GM23248 (cell line): ENCODE results near the gene DECR2. TPM values are rescaled to one million over a fixed set of nuclear protein-coding genes. Genes with fewer than 3 reads are reported as not detected.

Source experiments
- DNase-seq: peaks from one replicate; pipeline ENCODE4 v3.0.0-alpha.2; 2015
- H2AFZ ChIP-seq: fragments of 200-600 bp; sonication (generic); 2 replicates; pipeline ENCODE4 v1.6.1; 2016; ENCODE audit warnings: antibody characterized with exemption
- H3F3A ChIP-seq: fragments of 200-600 bp; sonication (generic); 2 replicates; pipeline ENCODE4 v1.6.1; 2016; ENCODE audit warnings: mild to moderate bottlenecking, antibody characterized with exemption, mixed run types; ENCODE audit not compliant: insufficient read depth
- H3K27ac ChIP-seq: fragments of 200-600 bp; sonication (generic); 2 replicates; pipeline ENCODE4 v1.5.1; 2016; ENCODE audit warnings: mild to moderate bottlenecking
- H3K27me3 ChIP-seq: fragments of 200-600 bp; sonication (generic); replicated peaks from 2 replicates; pipeline ENCODE4 v1.6.1; 2016; ENCODE audit warnings: mild to moderate bottlenecking; ENCODE audit not compliant: insufficient read depth
- H3K36me3 ChIP-seq: fragments of 200-600 bp; sonication (generic); 2 replicates; pipeline ENCODE4 v1.6.1; 2016; ENCODE audit warnings: low read depth, mild to moderate bottlenecking
- H3K4me1 ChIP-seq: fragments of 200-600 bp; sonication (generic); 2 replicates; pipeline ENCODE4 v1.6.1; 2016; ENCODE audit warnings: mild to moderate bottlenecking; ENCODE audit not compliant: insufficient read depth
- H3K4me2 ChIP-seq: fragments of 200-600 bp; sonication (generic); one replicate; pipeline ENCODE4 v1.6.1; 2016; ENCODE audit warnings: mild to moderate bottlenecking; ENCODE audit not compliant: unreplicated experiment
- H3K4me3 ChIP-seq: fragments of 200-600 bp; sonication (generic); 2 replicates; pipeline ENCODE4 v1.5.1; 2016; ENCODE audit warnings: mild to moderate bottlenecking
- H3K79me2 ChIP-seq: fragments of 200-600 bp; sonication (generic); 2 replicates; pipeline ENCODE4 v1.6.1; 2016; ENCODE audit warnings: mild to moderate bottlenecking; ENCODE audit not compliant: insufficient read depth
- H3K9ac ChIP-seq: fragments of 200-600 bp; sonication (generic); 2 replicates; pipeline ENCODE4 v1.6.1; 2016; ENCODE audit warnings: mild to moderate bottlenecking
- H3K9me2 ChIP-seq: fragments of 200-600 bp; sonication (generic); 2 replicates; pipeline ENCODE4 v1.6.1; 2016; ENCODE audit warnings: mixed run types, mild to moderate bottlenecking, moderate library complexity; ENCODE audit not compliant: insufficient read depth
- H3K9me3 ChIP-seq: fragments of 200-600 bp; sonication (generic); one replicate; pipeline ENCODE4 v1.6.1; 2017; ENCODE audit warnings: low read depth
- H4K20me1 ChIP-seq: fragments of 200-600 bp; sonication (generic); 2 replicates; pipeline ENCODE4 v1.6.0; 2016; ENCODE audit not compliant: insufficient read depth
- EZH2 ChIP-seq: fragments of 200-600 bp; sonication (generic); IDR thresholded peaks from 2 replicates; pipeline ENCODE4 v1.6.1; 2018; ENCODE audit warnings: antibody characterized with exemption, mild to moderate bottlenecking; ENCODE audit not compliant: insufficient read depth, poor library complexity, severe bottlenecking
- EZH2phosphoT487 ChIP-seq: fragments of 200-600 bp; sonication (generic); IDR thresholded peaks from 2 replicates; pipeline ENCODE4 v1.6.1; 2018; ENCODE audit warnings: antibody characterized with exemption, moderate library complexity, mild to moderate bottlenecking, low read depth; ENCODE audit not compliant: insufficient read depth
- WGBS, 2 experiments: methylation state at CpG; one replicate each; pipeline ENCODE4 v1.1.6; 2015 to 2017; ENCODE audit warnings: low lambda C conversion rate in 2 of 2, low coverage in 1 of 2; ENCODE audit errors: missing lambda C conversion rate in 2 of 2; 5-methylcytosine and 5-hydroxymethylcytosine counted together
- in situ Hi-C: fragments of 300-500 bp; cut with MboI; formaldehyde crosslinking; loops from 2 replicates; pipeline ENCODE4 v1.15.0; 2020
- polyA plus RNA-seq: library from polyadenylated mRNA; unstranded; fragments of >200 nt; fragmentation: Nextera tagmentation; extraction: Ambion mirVana; gene quantifications from 2 replicates; pipeline ENCODE4 v1.2.1, GENCODE V29; 2016
- total RNA-seq: library from RNA; depleted of rRNA; stranded (reverse); fragments of >200 nt; shearing (Covaris generic); gene quantifications from 2 replicates; pipeline ENCODE4 v1.2.3, GENCODE V29; 2014

DECR2 gene
- total and polyA plus RNA-seq, 2 experiments from 2014 or later, result 7.8 to 26.1 TPM

GRCh38 chr16:370443-370842 is 31.2 kb upstream of the DECR2 start, which contains the start of gene MRPL28:
MRPL28 (minus strand) TSS chr16:370538; CDS start chr16:370218, 320 bp downstream.
- Histone ChIP-seq H3K9me3 (no peaks in the 10 kb centered on the region), H3K27ac (peak within 1 kb of the TSS; percentile 44), H3K36me3 (no peaks in the 10 kb centered on the region), H3K79me2 (no peaks in the 10 kb centered on the region), H3K4me3 (peak within 1 kb of the TSS; percentile 55), H3K4me1 (peaks cover 8% of the 10 kb centered on the region), H3K4me2 (peak within 1 kb of the TSS; percentile 25), H3F3A (no peaks in the 10 kb centered on the region), H3K9ac (peak within 1 kb of the TSS; percentile 59), H3K9me2 (no peaks in the 10 kb centered on the region), H3K27me3 (no peaks in the 10 kb centered on the region), H2AFZ (peak within 1 kb of the TSS; percentile 83), H4K20me1 (no peaks in the 10 kb centered on the region)
- TF ChIP-seq EZH2, result no peak
- no peak for TF ChIP-seq EZH2phosphoT487
- WGBS, 2 experiments, result 0 to 1% methylated on average over 26 to 30 of the region's 30 CpGs
- DNase-seq, result peak; percentile 97
- in situ Hi-C loops, result no loop called here

- Histone ChIP-seq H3K36me3 (no peaks in the 10 kb centered on the region), H3K79me2 (no peaks in the 10 kb centered on the region), H3F3A (no peaks in the 10 kb centered on the region), H3K4me3 (peak overlapping the region; percentile 55), H3K27me3 (no peaks in the 10 kb centered on the region), H3K9me2 (no peaks in the 10 kb centered on the region), H2AFZ (peak overlapping the region; percentile 83), H3K27ac (peak overlapping the region; percentile 44), H3K4me2 (peak overlapping the region; percentile 25), H4K20me1 (no peaks in the 10 kb centered on the region), H3K9ac (peak overlapping the region; percentile 59), H3K4me1 (peaks cover 8% of the 10 kb centered on the region), H3K9me3 (no peaks in the 10 kb centered on the region)
- TF ChIP-seq EZH2phosphoT487 (no peak), EZH2 (no peak)
- 46 to 50% methylated on average over 6 to 10 of the region's 10 CpGs for WGBS, 2 experiments
- DNase-seq, result no peak
- in situ Hi-C loops, result no loop called here
These were observed 30.6 kb upstream of the DECR2 start for GRCh38 chr16:370979-371514.

- TF ChIP-seq EZH2phosphoT487 (no peak), EZH2 (no peak)
- Histone ChIP-seq H3K79me2 (no peaks in the 10 kb centered on the region), H3K9ac (no peak overlapping the region), H3K9me2 (no peaks in the 10 kb centered on the region), H3K4me1 (peaks cover 8% of the 10 kb centered on the region), H3K27ac (no peak overlapping the region), H2AFZ (no peak overlapping the region), H3K4me3 (no peak overlapping the region), H4K20me1 (no peaks in the 10 kb centered on the region), H3K4me2 (no peak overlapping the region), H3K36me3 (no peaks in the 10 kb centered on the region), H3K9me3 (no peaks in the 10 kb centered on the region), H3F3A (no peaks in the 10 kb centered on the region), H3K27me3 (no peaks in the 10 kb centered on the region)
- DNase-seq, result no peak
- WGBS, 2 experiments, result 94 to 95% methylated on average over 30 to 31 of the region's 31 CpGs
- in situ Hi-C loops, result no loop called here
These were observed 30.0 kb upstream of the DECR2 start for GRCh38 chr16:371515-372301.

- no peaks in the 10 kb centered on the region for H3K36me3 ChIP-seq
- H3F3A ChIP-seq, result no peaks in the 10 kb centered on the region
- H3K9me3 ChIP-seq, result no peaks in the 10 kb centered on the region
- 93 to 95% methylated on average over 19 of the region's 19 CpGs for WGBS, 2 experiments
- no peak overlapping the region for H2AFZ ChIP-seq
- no peak for DNase-seq
- peaks cover 8% of the 10 kb centered on the region for H3K4me1 ChIP-seq
- no peak overlapping the region for H3K27ac ChIP-seq
- H3K9ac ChIP-seq, result no peak overlapping the region
- H3K4me2 ChIP-seq, result no peak overlapping the region
- in situ Hi-C loops, result no loop called here
- no peak for TF ChIP-seq EZH2
- TF ChIP-seq EZH2phosphoT487, result no peak
- H3K9me2 ChIP-seq, result no peaks in the 10 kb centered on the region
- no peaks in the 10 kb centered on the region for H4K20me1 ChIP-seq
- H3K4me3 ChIP-seq, result no peak overlapping the region
- no peaks in the 10 kb centered on the region for H3K27me3 ChIP-seq
- no peaks in the 10 kb centered on the region for H3K79me2 ChIP-seq
These were observed 29.2 kb upstream of the DECR2 start for GRCh38 chr16:372302-372983.
